ENCODE measurements around the gene TOP3B. TPM values are rescaled to one million over a fixed set of nuclear protein-coding genes. Genes with fewer than 3 reads are reported as not detected.

The TOP3B gene
- 654 and 1,271 TPM in 2 replicates for total RNA-seq (2011; cell fraction: chromatin; rRNA removed; ENCODE audit: low replicate concordance)
- total RNA-seq (2011; cell fraction: nucleolus; rRNA removed) = 667 and 676 TPM in 2 replicates
- total RNA-seq (2011; cell fraction: nucleoplasm; rRNA removed) = 562 and 595 TPM in 2 replicates
- total RNA-seq (2014; rRNA removed) = 168 and 209 TPM in 2 replicates
- 70.7 and 93.0 TPM in 2 replicates for total RNA-seq (2014; rRNA removed; fragmentation: Illumina TruSeq; extraction: Trizol)
- 132 and 135 TPM in 2 replicates for total RNA-seq (2015; rRNA removed; fragmentation: Illumina TruSeq; extraction: Trizol)
- 182 and 188 TPM in 2 replicates for total RNA-seq (2021)
- 77.5 and 115 TPM in 2 replicates for polyA plus RNA-seq (2011; rRNA removed)
- 70.1 and 77.8 TPM in 2 replicates for polyA plus RNA-seq (2011; cell fraction: cytosol; rRNA removed)
- 984 and 1,286 TPM in 2 replicates for polyA plus RNA-seq (2011; cell fraction: nucleus; rRNA removed)
- polyA plus RNA-seq (2012) = 96.9 and 122 TPM in 2 replicates
- polyA plus RNA-seq (2014; fragmentation: Illumina TruSeq; extraction: Trizol) = 112 and 123 TPM in 2 replicates
- polyA plus RNA-seq (2014; fragmentation: Nextera tagmentation; extraction: Ambion mirVana) = 10 to 100 TPM in 1 of 2 experiments, 1 to 10 TPM in 1; 3.0 to 11.5 TPM
- polyA plus RNA-seq (2014; rRNA removed) = 153 and 161 TPM in 2 replicates
- polyA minus RNA-seq (2011; rRNA and poly(A)+ RNA removed) = 98.9 and 108 TPM in 2 replicates
- 76.3 and 79.3 TPM in 2 replicates for polyA minus RNA-seq (2011; cell fraction: cytosol; rRNA and poly(A)+ RNA removed)
- polyA minus RNA-seq (2011; cell fraction: nucleus; rRNA and poly(A)+ RNA removed) = 248 and 295 TPM in 2 replicates
- Bru-seq, nascent RNA = percentile 97 among the genes with signal in this experiment
- percentile 92 among the genes with signal in this experiment for BruChase-seq, experiment 1, labeled RNA remaining after a 2-hour chase
- percentile 92 among the genes with signal in this experiment for BruChase-seq, experiment 2, labeled RNA remaining after a 6-hour chase
- long read RNA-seq, experiment 1, full-length matches to known transcripts = 59 of 355 reads
- long read RNA-seq, experiment 1, partial matches to known transcripts = 170 of 355 reads
- long read RNA-seq, experiment 1, other reads (novel, unspliced or antisense) = 126 of 355 reads
- long read RNA-seq, experiment 2, full-length matches to known transcripts = 22 of 104 reads
- long read RNA-seq, experiment 2, partial matches to known transcripts = 44 of 104 reads
- long read RNA-seq, experiment 2, other reads (novel, unspliced or antisense) = 38 of 104 reads
- long read RNA-seq, experiment 3, transcript TOP3B-201 (18 exons, 2,863 nt) = major isoform, 9 of 47 reads
- long read RNA-seq, experiment 3, partial matches to known transcripts = 16 of 47 reads
- long read RNA-seq, experiment 3, other reads (novel, unspliced or antisense) = 21 of 47 reads

GRCh38 chr22:21982338-21982965, at the start of gene TOP3B:
TSS of gene TOP3B (minus strand) at chr22:21982787. CDS start at chr22:21975709, 7,078 bp downstream.
- H3K36me3 ChIP-seq (ENCODE audit: control insufficient read depth, insufficient read depth, low read length) = peaks cover 38% of the 10 kb centered on the region; the same call in 2 of the 3 replicates
- peaks cover 13 to 26% of the 10 kb centered on the region in 2 experiments; a peak in 4 of 5 replicates for H3K4me1 ChIP-seq (replicated peaks in 1 of 2; ENCODE audit: control insufficient read depth in 2 of 2, insufficient read depth in 2 of 2, low read length in 2 of 2)
- ChIA-PET POLR2A (interaction anchor here (0.6 to 22.7 kb wide), 35 partner anchors 10 to 1064 kb away, joined by 3 to 382 read pairs (median 4); partner anchors contain the start of genes MAPK1, PPM1F and SDF2L1), CTCF (ENCODE audit: low intra/inter-chr PET ratio) (interaction anchor here (1.1 to 1.6 kb wide), 3 partner anchors 43 to 269 kb away, joined by 3 to 4 read pairs (median 4); no protein-coding TSS in a partner anchor)
- peak within 1 kb of the TSS; percentile 97 for H2AFZ ChIP-seq (ENCODE audit: low read depth, low read length)
- TSS peak; percentile 73 for BruUV-seq (replicated peaks)
- H3K79me2 ChIP-seq (ENCODE audit: control insufficient read depth, insufficient read depth, low read length) = peaks cover 34% of the 10 kb centered on the region
- H3K27ac ChIP-seq (ENCODE audit: extremely low read depth, low read depth, low read length) = peak within 1 kb of the TSS; percentile 70
- peak within 1 kb of the TSS; percentile 96 for H3K4me2 ChIP-seq (ENCODE audit: insufficient read depth, low read length)
- WGBS (ENCODE audit: insufficient coverage, low coverage, missing lambda C conversion rate) = 2% methylated on average over 54 of the region's 54 CpGs
- intact Hi-C loops (cut with micrococcal nuclease) = loop anchor here (5.0 kb wide), 1 partner anchor 45 kb away; no protein-coding TSS in a partner anchor
- peaks cover 12% of the 10 kb centered on the region for H3K9me1 ChIP-seq (ENCODE audit: control insufficient read depth, insufficient read depth, low read length)
- peak within 1 kb of the TSS; percentile 63 for H3K4me3 ChIP-seq
- H3K9me3 ChIP-seq (replicated peaks; ENCODE audit: control insufficient read depth, insufficient read depth, low read depth, low read length) = no peaks in the 10 kb centered on the region
- H4K20me1 ChIP-seq (replicated peaks; ENCODE audit: control insufficient read depth, insufficient read depth, low read length) = peaks cover 24% of the 10 kb centered on the region
- FAIRE-seq (no peak), ATAC-seq (peak; percentile 84), DNase-seq (ENCODE audit: extremely low read depth in 1 of 4, low spot score in 3 of 4) (peak; percentile 99 to 100 (median 100))
- H3K27me3 ChIP-seq (ENCODE audit: control insufficient read depth in 2 of 2, insufficient read depth in 2 of 2, low read length in 2 of 2) = no peaks in the 10 kb centered on the region; a peak in 1 of 5 replicates
- in situ Hi-C loops (cut with MboI) = no loop called here
- peak within 1 kb of the TSS; percentile 88 to 94 for H3K9ac ChIP-seq (ENCODE audit: insufficient read depth in 1 of 2, low read depth in 2 of 2, low read length in 2 of 2)
- no peak for TF ChIP-seq ATF3 (IDR thresholded peaks at IDR 0.05)
- TF ChIP-seq ATF3 (CRISPR knock-in tag; conservative IDR thresholded peaks at IDR 0.05) = peak; percentile 98
- TF ChIP-seq MXI1 (IDR thresholded peaks at IDR 0.05; ENCODE audit: low read depth, low read length) = peak; percentile 82
- no peak for TF ChIP-seq HDAC1 (IDR thresholded peaks at IDR 0.05)
- peak; percentile 96 for TF ChIP-seq JUND (IDR thresholded peaks at IDR 0.05; ENCODE audit: borderline replicate concordance, low read depth, low read length)
- TF ChIP-seq JUND (tag; IDR thresholded peaks at IDR 0.05; ENCODE audit: borderline replicate concordance, low read depth, low read length) = no peak
- TF ChIP-seq MYC (IDR thresholded peaks at IDR 0.05; ENCODE audit: low read depth, low read length) = peak; percentile 96
- no peak for TF ChIP-seq MYC (CRISPR knock-in tag; IDR thresholded peaks at IDR 0.05; ENCODE audit: borderline replicate concordance, low read depth)
- peak; percentile 74 for TF ChIP-seq CHD2 (IDR thresholded peaks at IDR 0.05; ENCODE audit: low read depth, low read length)
- TF ChIP-seq HCFC1 (IDR thresholded peaks at IDR 0.05; ENCODE audit: low read depth, low read length) = peak; percentile 99
- TF ChIP-seq BRCA1 (IDR thresholded peaks at IDR 0.05) = no peak
- TF ChIP-seq BRCA1 (CRISPR knock-in tag; IDR thresholded peaks at IDR 0.05) = no peak
- TF ChIP-seq POLR2AphosphoS2 (IDR thresholded peaks at IDR 0.05; ENCODE audit: low read length) = peak; percentile 96
- TF ChIP-seq MAFK (IDR thresholded peaks at IDR 0.05; ENCODE audit: low read length) = peak; percentile 81
- TF ChIP-seq, protein P1, sequence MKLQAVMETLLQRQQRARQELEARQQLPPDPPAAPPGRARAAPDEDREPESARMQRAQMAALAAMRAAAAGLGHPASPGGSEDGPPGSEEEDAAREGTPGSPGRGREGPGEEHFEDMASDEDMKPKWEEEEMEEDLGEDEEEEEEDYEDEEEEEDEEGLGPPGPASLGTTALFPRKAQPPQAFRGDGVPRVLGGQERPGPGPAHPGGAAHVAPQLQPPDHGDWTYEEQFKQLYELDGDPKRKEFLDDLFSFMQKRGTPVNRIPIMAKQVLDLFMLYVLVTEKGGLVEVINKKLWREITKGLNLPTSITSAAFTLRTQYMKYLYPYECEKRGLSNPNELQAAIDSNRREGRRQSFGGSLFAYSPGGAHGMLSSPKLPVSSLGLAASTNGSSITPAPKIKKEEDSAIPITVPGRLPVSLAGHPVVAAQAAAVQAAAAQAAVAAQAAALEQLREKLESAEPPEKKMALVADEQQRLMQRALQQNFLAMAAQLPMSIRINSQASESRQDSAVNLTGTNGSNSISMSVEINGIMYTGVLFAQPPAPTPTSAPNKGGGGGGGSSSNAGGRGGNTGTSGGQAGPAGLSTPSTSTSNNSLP (IDR thresholded peaks at IDR 0.05; ENCODE audit: borderline replicate concordance, low read depth, low read length) = peak; percentile 94
